ENCODE measurements around the gene DCD. TPM values are rescaled to one million over a fixed set of nuclear protein-coding genes. Genes with fewer than 3 reads are reported as not detected.
"Not testable (repeated sequence)": the region's sequence is repeated elsewhere in the genome, so short reads cannot be mapped to it uniquely, and the experiment has no call there.

Gene DCD
- total RNA-seq, 1 donor from 2014 or later: not detected

DNA sequence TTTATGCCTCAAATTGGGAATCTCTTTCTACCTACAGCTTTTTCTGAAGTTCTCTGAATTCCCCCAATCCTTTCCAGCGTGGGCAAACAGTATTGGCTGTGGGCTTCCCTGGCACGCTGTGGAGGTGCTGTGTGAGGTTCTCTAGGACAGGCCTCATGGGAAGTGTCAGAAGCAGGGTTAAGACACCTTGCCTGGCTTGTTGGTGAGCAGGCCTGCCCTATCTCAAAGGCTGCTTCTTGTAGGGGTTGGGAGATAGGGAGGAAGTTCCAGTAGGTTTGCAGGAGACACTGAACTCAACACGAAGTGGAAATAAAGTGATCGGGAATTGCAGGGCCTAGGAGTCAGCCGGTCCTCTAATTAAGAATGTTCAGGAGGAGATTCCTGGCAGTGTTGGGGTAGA, 30.0 kb upstream of the DCD start:
- peaks cover 61% of the 10 kb centered on the region for H3K27me3 Mint-ChIP-seq (ENCODE audit: low read depth)

DNA sequence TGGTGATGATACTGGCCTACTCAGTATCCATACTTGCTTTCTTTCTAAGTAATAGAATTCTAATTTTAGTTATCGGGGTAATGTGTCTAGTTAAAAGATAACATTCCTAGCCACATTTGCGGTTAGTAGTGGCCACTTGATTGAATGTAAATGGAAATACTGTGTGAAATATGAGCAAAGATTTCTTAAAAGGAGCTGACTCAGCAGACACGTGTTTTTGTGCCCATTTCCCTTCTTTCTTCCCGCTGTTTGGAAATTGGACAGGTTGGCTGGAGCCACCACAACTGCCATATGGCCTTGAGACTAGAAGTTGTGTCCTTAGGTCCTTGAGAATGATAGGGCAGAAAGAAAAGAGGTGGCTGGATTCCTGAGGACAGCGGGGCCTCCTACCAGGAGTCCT, 19.8 kb upstream of the DCD start:
- Mint-ChIP-seq H3K27ac (no peak overlapping the region), H3K4me3 (no peak overlapping the region), H3K9me3 (no peaks in the 10 kb centered on the region), H3K36me3 (no peaks in the 10 kb centered on the region), H3K4me1 (no peaks in the 10 kb centered on the region), H3K27me3 (ENCODE audit: low read depth) (peaks cover 44% of the 10 kb centered on the region)
- TF ChIP-seq, protein P1, sequence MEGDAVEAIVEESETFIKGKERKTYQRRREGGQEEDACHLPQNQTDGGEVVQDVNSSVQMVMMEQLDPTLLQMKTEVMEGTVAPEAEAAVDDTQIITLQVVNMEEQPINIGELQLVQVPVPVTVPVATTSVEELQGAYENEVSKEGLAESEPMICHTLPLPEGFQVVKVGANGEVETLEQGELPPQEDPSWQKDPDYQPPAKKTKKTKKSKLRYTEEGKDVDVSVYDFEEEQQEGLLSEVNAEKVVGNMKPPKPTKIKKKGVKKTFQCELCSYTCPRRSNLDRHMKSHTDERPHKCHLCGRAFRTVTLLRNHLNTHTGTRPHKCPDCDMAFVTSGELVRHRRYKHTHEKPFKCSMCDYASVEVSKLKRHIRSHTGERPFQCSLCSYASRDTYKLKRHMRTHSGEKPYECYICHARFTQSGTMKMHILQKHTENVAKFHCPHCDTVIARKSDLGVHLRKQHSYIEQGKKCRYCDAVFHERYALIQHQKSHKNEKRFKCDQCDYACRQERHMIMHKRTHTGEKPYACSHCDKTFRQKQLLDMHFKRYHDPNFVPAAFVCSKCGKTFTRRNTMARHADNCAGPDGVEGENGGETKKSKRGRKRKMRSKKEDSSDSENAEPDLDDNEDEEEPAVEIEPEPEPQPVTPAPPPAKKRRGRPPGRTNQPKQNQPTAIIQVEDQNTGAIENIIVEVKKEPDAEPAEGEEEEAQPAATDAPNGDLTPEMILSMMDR (IDR thresholded peaks at IDR 0.05; ENCODE audit: unreplicated experiment): no peak
- no peak for DNase-seq (ENCODE audit: low spot score in 2 of 2, unreplicated experiment in 2 of 2)

More for the DNA sequence above, 30.0 kb upstream of the DCD start:
- Mint-ChIP-seq H3K27ac (no peak overlapping the region), H3K4me1 (no peaks in the 10 kb centered on the region), H3K36me3 (no peaks in the 10 kb centered on the region), H3K4me3 (no peak overlapping the region), H3K9me3 (no peaks in the 10 kb centered on the region)
- DNase-seq (ENCODE audit: low spot score in 2 of 2, unreplicated experiment in 2 of 2): no peak
- TF ChIP-seq, protein P1 (IDR thresholded peaks at IDR 0.05; ENCODE audit: unreplicated experiment): no peak

DNA sequence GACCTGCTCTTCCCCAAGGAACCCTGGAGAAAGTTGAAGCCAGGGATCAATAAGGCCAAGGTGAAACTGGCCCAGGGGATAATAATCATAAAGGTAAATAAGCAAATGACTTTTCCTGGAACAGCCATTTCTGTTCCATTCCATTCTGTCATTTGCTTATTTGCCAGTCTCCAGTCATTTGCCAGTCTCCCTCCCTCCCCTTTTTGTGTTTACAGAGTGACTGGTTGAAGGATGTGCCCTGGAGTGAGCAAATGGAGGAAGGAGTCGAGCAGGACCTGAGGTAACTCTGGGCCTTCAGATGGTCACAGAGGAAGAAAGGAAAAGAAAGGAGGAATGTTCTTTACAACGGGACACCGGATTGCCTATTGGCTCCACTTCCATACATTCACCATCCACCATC, 17.8 kb upstream of the DCD start:
- Mint-ChIP-seq H3K4me3 (no peak overlapping the region), H3K36me3 (no peaks in the 10 kb centered on the region), H3K4me1 (no peaks in the 10 kb centered on the region), H3K9me3 (no peaks in the 10 kb centered on the region), H3K27ac (no peak overlapping the region), H3K27me3 (ENCODE audit: low read depth) (peaks cover 33% of the 10 kb centered on the region)
- no peak for DNase-seq (ENCODE audit: low spot score in 2 of 2, unreplicated experiment in 2 of 2)
- TF ChIP-seq, protein P1 (IDR thresholded peaks at IDR 0.05; ENCODE audit: unreplicated experiment): no peak

DNA sequence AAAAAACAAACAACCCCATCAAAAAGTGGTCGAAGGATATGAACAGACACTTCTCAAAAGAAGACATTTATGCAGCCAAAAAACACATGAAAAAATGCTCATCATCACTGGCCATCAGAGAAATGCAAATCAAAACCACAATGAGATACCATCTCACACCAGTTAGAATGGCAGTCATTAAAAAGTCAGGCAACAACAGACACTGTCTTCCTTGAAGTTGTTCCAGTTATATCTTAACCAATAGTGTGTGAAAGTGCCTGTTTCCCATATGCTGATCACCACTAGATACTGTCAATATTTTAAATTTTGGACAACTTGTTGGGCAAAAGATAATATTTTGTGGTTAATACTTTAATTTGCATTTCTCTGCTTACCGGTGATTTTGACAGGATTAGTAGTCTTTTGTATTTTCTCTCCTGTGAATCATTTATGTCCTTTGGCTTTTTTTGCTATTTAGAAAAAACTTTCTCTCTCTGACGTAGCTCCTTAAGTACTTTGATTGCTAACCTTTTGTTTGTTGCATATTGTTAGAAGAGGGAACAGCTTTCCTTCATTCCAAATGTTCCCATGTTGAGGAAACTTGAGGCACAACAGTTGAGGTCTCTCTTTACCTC, 17.0 kb upstream of the DCD start:
- not testable (repeated sequence) for H3K4me1 Mint-ChIP-seq; H3K9me3 Mint-ChIP-seq; H3K36me3 Mint-ChIP-seq; DNase-seq (ENCODE audit: low spot score in 2 of 2, unreplicated experiment in 2 of 2); H3K27ac Mint-ChIP-seq; H3K4me3 Mint-ChIP-seq
- peaks cover 25% of the 10 kb centered on the region for H3K27me3 Mint-ChIP-seq (ENCODE audit: low read depth)

DNA sequence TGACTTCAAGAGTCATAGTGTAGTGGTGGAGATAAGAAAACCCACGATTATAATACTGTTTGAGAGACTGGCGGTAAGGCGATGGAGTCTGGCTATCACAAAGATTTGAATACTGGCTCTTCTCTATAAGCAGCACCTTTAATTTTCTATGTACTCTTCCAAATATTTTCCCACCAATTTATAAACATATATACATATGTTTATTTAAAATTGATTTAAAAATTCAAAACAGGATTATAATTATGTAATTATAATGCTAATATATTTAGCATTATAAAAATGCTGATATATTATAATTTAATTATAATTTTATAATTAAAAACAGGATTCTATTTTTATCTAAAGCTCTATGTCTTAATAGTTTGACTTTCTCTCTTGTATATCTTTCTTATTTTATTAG, 15.4 kb upstream of the DCD start:
- Mint-ChIP-seq H3K9me3 (no peaks in the 10 kb centered on the region), H3K36me3 (no peaks in the 10 kb centered on the region), H3K27me3 (ENCODE audit: low read depth) (peaks cover 27% of the 10 kb centered on the region), H3K4me3 (no peak overlapping the region), H3K4me1 (peaks cover under 1% of the 10 kb centered on the region), H3K27ac (no peak overlapping the region)
- no peak for DNase-seq (ENCODE audit: low spot score in 2 of 2, unreplicated experiment in 2 of 2)
- TF ChIP-seq, protein P1 (IDR thresholded peaks at IDR 0.05; ENCODE audit: unreplicated experiment): no peak

DNA sequence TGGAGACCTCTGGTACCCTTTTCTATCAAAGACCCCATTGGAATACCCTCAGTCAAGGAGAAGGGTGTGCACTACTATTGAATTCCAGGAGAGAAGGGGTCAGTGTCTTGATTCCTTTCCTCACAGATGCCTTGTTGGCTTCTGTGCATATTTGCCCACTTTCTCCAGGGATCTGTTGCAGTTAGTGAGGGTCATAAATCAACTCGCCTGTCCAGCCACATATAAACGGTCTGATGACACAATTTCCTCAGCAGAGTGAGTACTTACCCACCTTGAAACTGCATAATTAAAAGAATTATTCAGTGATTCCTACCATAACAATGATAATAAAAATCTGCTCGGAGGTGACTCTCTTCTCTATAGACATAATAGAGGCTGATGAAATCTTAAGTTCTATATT, 13.9 kb upstream of the DCD start:
- TF ChIP-seq, protein P1 (IDR thresholded peaks at IDR 0.05; ENCODE audit: unreplicated experiment): no peak
- Mint-ChIP-seq H3K36me3 (no peaks in the 10 kb centered on the region), H3K27ac (no peak overlapping the region), H3K4me1 (peaks cover 2% of the 10 kb centered on the region), H3K4me3 (no peak overlapping the region), H3K27me3 (ENCODE audit: low read depth) (peaks cover 26% of the 10 kb centered on the region), H3K9me3 (no peaks in the 10 kb centered on the region)
- no peak for DNase-seq (ENCODE audit: low spot score in 2 of 2, unreplicated experiment in 2 of 2)

Measured in mesothelial cell of epicardium (in vitro differentiated cells).